HUES64 (cell line): ENCODE data around the gene PRSS38.

Source experiments
- H3K27ac ChIP-seq: 2 replicates; pipeline ENCODE4 v1.7.0; 2013; ENCODE audit warnings: low read depth, low read length, inconsistent platforms
- H3K27me3 ChIP-seq: 2 replicates; pipeline ENCODE4 v1.6.1; 2013; ENCODE audit warnings: mild to moderate bottlenecking, low read length; ENCODE audit not compliant: insufficient read depth
- H3K36me3 ChIP-seq: 2 replicates; pipeline ENCODE4 v1.6.1; 2013; ENCODE audit warnings: mild to moderate bottlenecking, low read length; ENCODE audit not compliant: insufficient read depth
- H3K4me1 ChIP-seq: 2 replicates; pipeline ENCODE4 v1.6.1; 2013; ENCODE audit warnings: mild to moderate bottlenecking, low read length, moderate library complexity; ENCODE audit not compliant: insufficient read depth
- H3K4me3 ChIP-seq: 2 replicates; pipeline ENCODE4 v1.5.1; 2013; ENCODE audit warnings: mild to moderate bottlenecking, low read length, moderate library complexity
- H3K9ac ChIP-seq: 2 replicates; pipeline ENCODE4 v1.6.1; 2013; ENCODE audit warnings: mild to moderate bottlenecking, low read depth, low read length
- H3K9me3 ChIP-seq: 2 replicates; pipeline ENCODE4 v1.6.1; 2013; ENCODE audit warnings: low read depth, low read length; ENCODE audit not compliant: insufficient read depth
- WGBS: fragments of 150-250, 120-280 bp; methylation state at CpG from one replicate; pipeline ENCODE4 v1.1.7; 2013; ENCODE audit warnings: missing lambda C conversion rate; 5-methylcytosine and 5-hydroxymethylcytosine counted together

PRSS38 gene

DNA sequence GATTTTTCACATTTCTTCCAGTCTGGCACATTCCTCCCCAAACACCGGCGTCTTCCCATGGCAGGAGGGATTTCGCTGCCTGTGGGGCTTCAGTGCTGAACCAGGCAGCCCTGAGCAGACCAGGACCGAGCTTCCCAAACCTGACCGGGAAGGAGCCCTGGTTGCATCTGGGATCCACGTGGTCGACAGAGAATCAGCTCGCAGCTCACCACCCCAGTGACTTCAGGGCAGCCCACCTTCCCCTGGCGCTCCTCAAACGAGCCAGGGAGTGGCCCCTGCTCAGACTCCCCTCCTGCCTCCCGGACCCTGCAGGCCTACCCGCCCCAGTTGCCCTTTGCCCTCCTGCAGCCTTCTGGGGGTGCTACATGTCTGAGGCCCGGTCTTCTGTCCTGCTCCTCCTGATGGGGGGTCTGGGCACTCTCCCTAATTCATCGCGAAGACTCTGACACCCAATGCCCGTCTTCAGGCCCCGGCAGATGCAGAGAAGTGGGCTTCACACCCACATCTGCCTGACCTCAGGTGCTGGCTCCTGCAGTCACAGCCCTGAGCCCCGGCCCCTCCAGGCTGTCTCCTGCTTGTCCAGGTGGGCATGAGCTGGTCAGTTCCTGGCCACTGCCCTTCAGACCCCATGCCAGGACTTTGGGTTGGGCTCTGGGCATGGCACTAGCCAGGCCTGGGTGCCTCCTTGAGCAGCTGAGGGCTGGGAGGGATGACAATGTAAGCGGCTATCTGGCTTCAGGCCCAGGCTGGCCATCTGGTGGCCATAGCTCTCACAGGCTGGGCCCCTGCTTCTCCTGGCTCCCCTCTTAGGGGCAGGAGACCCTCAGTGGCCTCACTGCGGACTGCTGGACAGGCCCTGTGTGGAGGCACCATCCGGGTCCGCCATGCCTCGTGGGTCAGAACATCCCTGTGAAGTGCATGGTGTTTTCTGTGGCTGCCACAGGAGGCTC is 26.1 kb upstream of the PRSS38 start:
- Histone ChIP-seq H3K27ac (no peak overlapping the region), H3K36me3 (no peaks in the 10 kb centered on the region), H3K9me3 (no peaks in the 10 kb centered on the region), H3K9ac (no peak overlapping the region), H3K4me1 (peaks cover 16% of the 10 kb centered on the region), H3K27me3 (peaks cover 42% of the 10 kb centered on the region), H3K4me3 (peak overlapping the region; percentile 66)
- WGBS: 57% methylated on average over 23 of the region's 23 CpGs

DNA sequence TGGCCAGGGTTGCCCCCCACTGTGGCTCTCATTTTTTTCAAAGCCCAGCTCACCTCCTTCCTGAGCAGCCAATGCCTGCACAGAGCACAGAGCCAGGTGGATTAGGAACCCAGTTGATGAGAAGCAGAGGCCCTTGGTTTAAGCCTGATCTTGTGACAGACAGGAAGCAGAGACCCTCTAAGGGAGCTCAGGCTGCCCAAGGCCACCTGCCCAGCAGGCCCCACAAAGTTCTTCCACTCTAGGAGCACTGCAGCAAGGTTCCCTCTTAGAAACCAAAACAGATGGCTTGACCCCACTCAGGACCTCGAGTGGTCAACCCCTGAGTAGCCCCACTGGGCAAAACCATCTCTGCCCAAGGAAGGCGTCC is 25.5 kb upstream of the PRSS38 start:
- no peak overlapping the region for H3K4me3 ChIP-seq
- H3K9ac ChIP-seq: no peak overlapping the region
- H3K27me3 ChIP-seq: peaks cover 42% of the 10 kb centered on the region
- no peaks in the 10 kb centered on the region for H3K36me3 ChIP-seq
- H3K27ac ChIP-seq: no peak overlapping the region
- WGBS: 89% methylated on average over 2 of the region's 2 CpGs
- H3K4me1 ChIP-seq: peaks cover 21% of the 10 kb centered on the region
- H3K9me3 ChIP-seq: no peaks in the 10 kb centered on the region

DNA sequence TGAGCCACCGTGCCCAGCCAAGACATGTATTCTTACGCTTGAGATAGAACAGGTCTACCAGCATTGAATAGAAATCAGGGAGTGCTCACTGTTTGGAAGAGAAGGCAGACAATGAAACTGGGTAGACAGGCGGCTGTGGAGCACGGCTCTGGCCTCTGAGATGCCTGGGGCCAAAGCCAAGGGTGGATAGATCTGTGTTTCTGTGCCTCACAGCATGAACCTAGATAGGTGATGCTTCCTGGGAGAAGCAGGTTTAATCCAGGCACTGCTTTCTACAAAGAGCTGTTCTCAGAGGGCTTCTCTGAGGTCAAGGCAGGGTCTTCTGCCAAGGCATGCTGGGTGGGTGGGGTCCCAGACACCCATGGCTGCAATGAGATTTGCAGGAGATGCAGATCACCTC is 24.6 kb upstream of the PRSS38 start:
- Histone ChIP-seq H3K4me1 (peaks cover 21% of the 10 kb centered on the region), H3K36me3 (no peaks in the 10 kb centered on the region), H3K27me3 (peaks cover 38% of the 10 kb centered on the region), H3K9me3 (no peaks in the 10 kb centered on the region), H3K27ac (no peak overlapping the region), H3K9ac (no peak overlapping the region), H3K4me3 (no peak overlapping the region)
- WGBS: 90% methylated on average over 4 of the region's 4 CpGs

DNA sequence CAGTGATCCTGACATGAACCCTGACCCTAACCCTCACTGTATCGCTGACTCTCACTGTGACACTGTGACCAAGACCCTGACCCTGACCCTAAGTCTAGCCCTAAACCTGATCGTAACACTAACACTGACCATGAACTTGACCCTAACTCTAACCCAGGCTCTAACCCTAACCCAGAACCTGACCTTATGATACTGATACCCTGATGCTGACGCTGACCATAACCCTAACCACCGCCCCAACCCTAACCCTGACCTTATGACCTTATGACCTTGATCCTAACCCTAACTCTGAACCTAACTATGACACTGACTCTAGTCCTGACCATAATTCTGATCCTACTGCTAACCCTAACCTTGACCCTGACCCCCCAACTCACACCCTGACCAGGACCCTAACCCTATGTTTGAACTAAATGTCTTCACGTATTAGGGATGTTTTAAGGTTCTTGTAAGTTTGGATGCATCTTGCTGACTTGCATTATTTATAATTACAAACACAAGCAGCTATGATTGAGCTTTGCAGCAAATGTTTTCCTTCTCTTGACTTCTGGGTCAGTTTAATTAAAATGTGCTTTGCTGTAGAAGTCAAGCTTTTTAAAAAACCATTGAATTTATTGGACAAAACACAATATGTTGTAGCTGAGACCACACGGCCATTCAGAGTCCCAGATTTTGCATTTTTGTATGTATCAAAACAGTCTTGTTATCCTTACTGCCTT is 23.9 kb upstream of the PRSS38 start:
- WGBS: 94% methylated on average over 5 of the region's 6 CpGs
- no peak overlapping the region for H3K27ac ChIP-seq
- H3K27me3 ChIP-seq: peaks cover 31% of the 10 kb centered on the region
- H3K4me1 ChIP-seq: peaks cover 21% of the 10 kb centered on the region
- H3K4me3 ChIP-seq: no peak overlapping the region
- H3K9ac ChIP-seq: no peak overlapping the region
- no peaks in the 10 kb centered on the region for H3K36me3 ChIP-seq
- H3K9me3 ChIP-seq: no peaks in the 10 kb centered on the region

DNA sequence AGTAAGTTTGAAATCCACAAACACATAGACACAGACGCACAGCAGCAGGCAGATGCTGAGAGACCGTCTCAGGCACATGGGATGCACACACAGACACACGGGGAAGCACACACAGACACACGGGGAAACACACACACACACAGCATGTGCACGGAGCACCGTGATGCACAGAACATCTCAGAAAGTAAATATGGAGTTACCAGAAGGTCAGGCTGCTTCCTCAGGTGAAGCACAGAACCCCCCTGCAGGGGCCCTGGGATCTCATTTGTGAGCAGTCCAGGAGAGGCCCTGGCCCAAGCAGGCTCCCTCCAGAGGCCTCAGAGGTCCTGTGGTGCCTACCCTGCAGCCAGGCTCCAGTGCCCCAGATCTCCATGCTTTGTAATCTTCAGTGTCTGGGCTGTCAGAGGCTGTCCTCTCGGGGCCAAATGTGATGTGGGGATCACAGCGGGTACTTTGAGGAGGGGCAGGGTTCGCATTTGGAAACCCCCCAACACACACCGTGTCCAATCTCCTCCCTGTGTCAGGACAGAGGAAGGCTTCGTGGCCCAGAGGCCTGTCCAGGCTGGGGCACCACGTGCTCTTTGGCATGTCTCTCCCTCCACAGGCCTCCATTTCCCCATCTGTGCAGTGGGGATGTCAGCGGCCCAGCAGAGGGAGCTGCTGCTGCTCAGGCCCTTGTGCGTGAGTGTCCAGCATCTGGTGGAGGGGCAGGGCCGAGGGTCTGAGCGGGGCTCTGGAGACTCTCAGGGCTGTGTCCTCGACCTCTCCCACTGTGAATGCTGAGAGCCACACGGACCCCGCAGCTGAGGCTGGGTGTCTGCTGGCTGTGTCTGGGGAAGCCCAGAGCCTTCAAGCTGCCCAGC is 23.0 kb upstream of the PRSS38 start:
- Histone ChIP-seq H3K9me3 (no peaks in the 10 kb centered on the region), H3K36me3 (no peaks in the 10 kb centered on the region), H3K4me3 (no peak overlapping the region), H3K9ac (no peak overlapping the region), H3K4me1 (peaks cover 17% of the 10 kb centered on the region), H3K27me3 (peaks cover 22% of the 10 kb centered on the region), H3K27ac (no peak overlapping the region)
- 84% methylated on average over 19 of the region's 19 CpGs for WGBS

DNA sequence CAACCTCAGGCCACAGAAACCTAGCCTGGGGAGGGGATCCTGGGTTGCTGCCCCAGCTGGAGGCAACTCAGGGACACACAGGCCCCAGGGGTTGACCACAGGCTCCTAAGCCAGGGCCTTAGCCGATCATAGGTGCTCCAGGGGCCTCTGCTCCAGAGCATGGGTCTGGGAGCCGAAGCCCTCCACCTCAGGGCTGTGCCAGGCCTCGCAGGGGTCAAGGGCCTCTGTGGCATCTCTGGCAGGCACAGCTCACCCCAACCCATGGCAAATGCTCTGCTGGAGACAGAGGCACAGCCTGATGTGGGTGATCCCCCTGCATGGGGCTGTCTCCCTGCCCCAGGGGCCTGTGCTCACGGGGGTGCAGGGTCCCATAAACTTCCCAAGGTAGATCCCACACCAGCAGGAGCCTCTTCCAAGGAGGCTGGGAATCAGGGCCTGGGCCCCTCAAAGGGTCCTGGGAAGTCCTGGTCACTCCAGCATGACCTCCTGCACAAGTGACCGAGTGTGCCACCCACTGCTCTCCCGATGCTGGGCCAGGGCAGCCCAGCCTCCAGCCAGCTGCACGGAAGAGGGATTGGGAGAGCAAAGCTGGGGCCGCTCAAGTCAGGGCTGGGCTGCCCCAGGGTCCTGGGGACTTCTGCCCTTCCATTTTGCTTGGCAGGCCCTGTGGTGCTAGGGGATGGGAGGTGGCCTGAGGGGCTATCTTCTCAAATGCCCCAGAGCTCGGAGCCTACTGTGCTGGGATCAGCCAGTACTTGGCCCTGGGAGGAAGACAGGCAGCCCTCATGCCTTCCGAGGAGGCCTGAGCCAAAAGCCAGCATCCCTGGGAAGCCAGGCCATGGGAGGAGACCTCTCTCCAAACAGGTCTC is 22.2 kb upstream of the PRSS38 start:
- H3K4me3 ChIP-seq: no peak overlapping the region
- 82% methylated on average over 10 of the region's 10 CpGs for WGBS
- no peak overlapping the region for H3K9ac ChIP-seq
- H3K27me3 ChIP-seq: peaks cover 19% of the 10 kb centered on the region
- H3K9me3 ChIP-seq: no peaks in the 10 kb centered on the region
- H3K36me3 ChIP-seq: no peaks in the 10 kb centered on the region
- no peak overlapping the region; the same call in 1 of the 2 replicates for H3K27ac ChIP-seq
- peaks cover 17% of the 10 kb centered on the region for H3K4me1 ChIP-seq

DNA sequence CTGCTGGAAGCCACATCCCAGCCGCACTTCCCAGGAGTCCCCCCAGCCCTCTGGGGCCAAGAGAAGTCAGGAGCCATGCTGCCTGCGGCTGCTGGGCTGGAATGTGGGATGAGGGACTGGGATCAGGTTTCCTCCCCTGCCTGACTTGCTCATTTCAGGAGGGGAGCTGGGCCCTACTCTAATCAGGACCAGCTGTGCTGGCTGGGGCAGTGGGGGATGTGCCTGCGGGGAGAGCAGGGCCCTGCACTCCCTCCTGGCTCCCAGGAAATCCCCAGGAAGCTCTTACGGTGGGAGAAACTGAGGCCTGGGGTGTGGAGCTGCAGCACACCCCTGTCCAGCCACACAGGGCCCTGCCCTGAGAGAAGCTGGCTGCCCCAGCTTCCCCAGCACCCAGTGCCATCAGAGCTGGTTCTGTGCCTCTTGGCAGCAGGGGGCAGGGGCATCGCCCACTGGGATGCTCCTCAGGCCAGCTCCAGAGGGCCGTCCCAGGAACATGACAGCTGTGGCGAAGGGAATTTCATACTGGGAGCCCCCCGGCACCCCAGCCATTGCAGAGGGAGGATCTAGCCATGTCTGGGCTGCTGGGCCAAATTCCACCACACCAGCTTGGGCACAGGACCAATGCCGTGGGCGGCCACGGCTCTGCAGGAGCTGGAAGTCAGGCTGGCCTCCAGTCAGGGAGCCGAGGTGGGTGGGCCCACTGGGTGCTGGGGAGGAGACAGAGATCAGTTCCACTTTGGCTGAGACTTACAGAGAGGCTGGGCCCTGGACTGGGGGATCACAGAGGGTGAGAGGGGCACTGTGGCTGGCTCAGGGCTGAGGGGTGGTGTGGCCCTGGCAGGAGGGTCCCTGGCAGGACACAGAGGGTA is 21.3 kb upstream of the PRSS38 start:
- peaks cover 10% of the 10 kb centered on the region for H3K27me3 ChIP-seq
- peak overlapping the region; percentile 32; the same call in 1 of the 2 replicates for H3K27ac ChIP-seq
- H3K4me3 ChIP-seq: no peak overlapping the region
- no peak overlapping the region for H3K9ac ChIP-seq
- peaks cover 13% of the 10 kb centered on the region for H3K4me1 ChIP-seq
- no peaks in the 10 kb centered on the region for H3K9me3 ChIP-seq
- 64% methylated on average over 12 of the region's 12 CpGs for WGBS
- no peaks in the 10 kb centered on the region for H3K36me3 ChIP-seq

DNA sequence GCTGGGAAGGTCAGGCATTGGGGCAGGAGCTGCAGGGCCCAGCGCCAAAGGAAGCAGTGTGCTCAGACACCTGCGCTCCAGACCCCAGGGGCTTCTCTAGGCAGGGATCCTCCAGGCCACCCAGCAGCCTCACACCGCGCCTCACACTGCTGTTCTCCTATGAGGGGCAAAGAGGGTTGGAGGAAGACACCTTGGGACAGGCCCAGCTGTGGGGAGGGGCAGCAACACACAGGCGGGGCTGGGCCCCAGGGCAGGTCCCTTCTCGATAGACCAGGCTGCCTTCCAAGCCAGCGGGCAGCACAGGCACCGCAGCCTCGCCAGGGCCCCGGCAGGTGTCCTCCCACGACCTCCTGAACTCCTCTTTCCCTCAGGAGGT is 20.7 kb upstream of the PRSS38 start:
- 73% methylated on average over 11 of the region's 11 CpGs for WGBS
- Histone ChIP-seq H3K27ac (no peak overlapping the region), H3K9ac (no peak overlapping the region), H3K9me3 (no peaks in the 10 kb centered on the region), H3K4me1 (peaks cover 13% of the 10 kb centered on the region), H3K36me3 (no peaks in the 10 kb centered on the region), H3K4me3 (no peak overlapping the region), H3K27me3 (peaks cover 4% of the 10 kb centered on the region)

DNA sequence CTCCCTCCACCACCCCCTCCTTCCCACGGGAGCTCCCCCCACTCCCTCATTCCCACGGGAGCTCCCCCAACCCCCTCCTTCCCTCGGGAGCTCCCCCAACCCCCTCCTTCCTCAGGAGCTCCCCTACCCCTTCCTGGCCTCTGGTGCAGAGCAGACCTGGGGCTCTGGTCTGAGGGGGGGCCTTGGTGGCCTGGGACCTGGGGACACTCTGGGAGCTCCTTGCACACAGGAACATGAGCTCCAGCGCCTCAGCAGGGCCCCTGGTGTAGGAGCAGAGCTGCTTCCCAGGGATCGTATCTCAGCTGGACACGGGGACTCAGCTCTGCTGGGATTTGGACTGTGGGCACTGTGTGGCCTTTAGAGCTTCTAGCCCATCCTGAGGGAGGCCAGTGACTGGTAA is 19.7 kb upstream of the PRSS38 start:
- Histone ChIP-seq H3K9ac (no peak overlapping the region), H3K4me3 (no peak overlapping the region), H3K27ac (no peak overlapping the region), H3K9me3 (no peaks in the 10 kb centered on the region), H3K27me3 (no peaks in the 10 kb centered on the region), H3K4me1 (peaks cover 13% of the 10 kb centered on the region), H3K36me3 (no peaks in the 10 kb centered on the region)
- 83% methylated on average over 5 of the region's 6 CpGs for WGBS
